Stimulated activated CD4-positive, alpha-beta T cell treated with anti-CD3 and anti-CD28 coated beads, Interleukin-4, amount 100 ng/mL, for 4 hours (primary cell): ENCODE data around the gene ALPP.
"Not testable (repeated sequence)": the region's sequence is repeated elsewhere in the genome, so short reads cannot be mapped to it uniquely, and the experiment has no call there.

Source experiments
- DNase-seq, 2 experiments: peaks; one replicate each; pipeline ENCODE4 v3.0.0-alpha.2; 2020

ALPP gene

DNA sequence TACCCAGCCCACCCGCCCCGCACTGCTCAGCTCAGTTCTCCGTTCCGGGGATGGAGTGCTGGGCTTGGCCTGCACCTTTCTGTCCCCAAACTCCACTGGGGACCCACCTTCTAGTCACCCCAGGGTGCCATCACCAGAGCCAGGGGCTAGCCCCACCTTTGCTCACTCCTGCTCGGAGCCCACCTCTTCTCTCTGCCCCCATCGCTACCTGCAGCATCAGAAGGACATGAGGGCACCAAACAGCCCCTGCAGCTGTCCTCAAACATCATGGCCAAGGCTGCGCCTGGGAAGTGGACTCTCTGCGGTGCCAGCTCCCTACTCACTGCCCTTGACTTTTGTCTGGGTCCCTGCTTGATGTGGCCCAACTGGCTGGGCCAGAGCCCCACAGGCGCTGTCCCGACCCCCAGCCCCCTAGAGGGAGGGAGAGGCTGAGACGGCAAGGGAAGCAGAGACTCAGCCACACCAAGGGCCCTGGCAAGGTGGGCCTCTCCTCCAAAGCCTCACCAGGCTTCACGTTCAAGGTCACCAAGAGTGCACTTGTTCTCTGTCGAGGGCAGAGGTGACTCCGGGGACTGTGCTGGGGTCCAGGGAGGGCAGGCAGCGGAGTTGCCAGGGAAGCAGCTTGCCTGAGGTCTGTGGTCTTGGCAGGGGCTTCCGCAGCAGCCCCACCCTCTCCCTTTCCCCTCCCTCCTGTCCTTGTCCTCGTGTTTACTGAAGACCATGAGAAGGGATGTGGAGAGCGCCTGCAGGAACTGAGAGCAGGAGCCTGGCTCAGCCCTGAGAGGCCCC, 13.6 kb upstream of the ALPP start:
- not testable (repeated sequence) for DNase-seq

DNA sequence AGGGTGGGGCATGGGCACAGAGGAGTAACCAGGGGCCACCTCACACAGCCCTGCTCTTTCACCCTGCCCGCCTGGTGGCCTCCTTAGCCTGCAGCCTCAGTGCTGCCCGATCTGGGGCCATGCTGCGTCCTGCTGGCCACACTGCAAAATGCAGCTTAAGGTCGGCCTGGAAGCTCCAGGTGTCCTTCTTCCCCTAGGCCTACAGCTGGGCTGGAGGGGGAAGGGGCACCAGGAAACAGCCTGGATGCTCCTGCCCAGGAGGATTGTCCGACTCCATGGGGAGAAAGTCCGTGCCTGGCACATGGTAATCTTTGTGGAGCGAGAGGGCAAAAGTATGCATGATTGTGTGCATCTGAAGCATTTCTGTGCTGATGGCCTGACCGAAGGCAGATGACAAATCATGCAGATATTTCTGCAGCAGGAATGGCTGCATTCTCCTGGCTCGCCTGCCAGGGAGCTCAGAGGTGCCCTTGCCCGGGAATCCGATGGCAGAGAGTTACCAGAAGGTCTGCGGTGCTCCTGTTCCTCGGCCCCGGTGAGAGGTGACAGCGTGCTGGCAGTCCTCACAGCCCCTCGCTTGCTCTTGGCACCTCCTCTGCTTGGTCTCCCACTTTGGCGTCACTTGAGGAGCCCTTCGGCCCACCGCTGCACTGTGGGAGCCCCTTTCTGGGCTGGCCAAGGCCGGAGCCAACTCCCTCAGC, 12.8 kb upstream of the ALPP start:
- DNase-seq, result no peak

DNA sequence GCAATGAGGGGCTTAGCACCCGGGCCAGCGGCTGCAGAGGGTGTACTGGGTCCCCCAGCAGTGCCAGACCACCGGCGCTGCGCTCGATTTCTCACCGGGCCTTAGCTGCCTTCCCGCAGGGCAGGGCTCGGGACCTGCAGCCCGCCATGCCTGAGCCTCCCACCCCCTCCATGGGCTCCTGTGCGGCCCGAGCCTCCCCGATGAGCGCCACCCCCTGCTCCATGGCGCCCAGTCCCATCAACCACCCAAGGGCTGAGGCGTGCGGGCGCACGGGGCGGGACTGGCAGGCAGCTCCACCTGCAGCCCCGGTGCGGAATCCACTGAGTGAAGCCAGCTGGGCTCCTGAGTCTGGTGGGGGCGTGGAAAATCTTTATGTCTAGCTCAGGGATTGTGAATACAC, 12.1 kb upstream of the ALPP start:
- DNase-seq, result not testable (repeated sequence)

DNA sequence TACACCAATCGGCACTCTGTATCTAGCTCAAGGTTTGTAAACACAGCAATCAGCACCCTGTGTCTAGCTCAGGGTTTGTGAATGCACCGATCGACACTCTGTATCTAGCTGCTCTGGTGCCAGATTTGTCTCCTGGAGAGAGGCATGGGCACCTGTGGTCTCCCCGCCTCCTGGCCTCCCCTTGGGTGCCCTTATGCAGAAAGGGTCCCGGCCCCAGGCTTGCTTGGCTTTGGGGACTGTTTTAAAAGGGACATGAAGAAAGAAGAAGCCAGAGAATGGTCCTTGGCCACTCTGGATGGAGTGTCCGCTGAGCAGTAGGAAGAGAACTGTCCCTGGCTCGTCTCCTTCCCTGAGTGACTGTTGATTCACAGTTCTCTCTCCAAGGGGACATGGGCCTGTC, 11.5 kb upstream of the ALPP start:
- DNase-seq, result no peak

DNA sequence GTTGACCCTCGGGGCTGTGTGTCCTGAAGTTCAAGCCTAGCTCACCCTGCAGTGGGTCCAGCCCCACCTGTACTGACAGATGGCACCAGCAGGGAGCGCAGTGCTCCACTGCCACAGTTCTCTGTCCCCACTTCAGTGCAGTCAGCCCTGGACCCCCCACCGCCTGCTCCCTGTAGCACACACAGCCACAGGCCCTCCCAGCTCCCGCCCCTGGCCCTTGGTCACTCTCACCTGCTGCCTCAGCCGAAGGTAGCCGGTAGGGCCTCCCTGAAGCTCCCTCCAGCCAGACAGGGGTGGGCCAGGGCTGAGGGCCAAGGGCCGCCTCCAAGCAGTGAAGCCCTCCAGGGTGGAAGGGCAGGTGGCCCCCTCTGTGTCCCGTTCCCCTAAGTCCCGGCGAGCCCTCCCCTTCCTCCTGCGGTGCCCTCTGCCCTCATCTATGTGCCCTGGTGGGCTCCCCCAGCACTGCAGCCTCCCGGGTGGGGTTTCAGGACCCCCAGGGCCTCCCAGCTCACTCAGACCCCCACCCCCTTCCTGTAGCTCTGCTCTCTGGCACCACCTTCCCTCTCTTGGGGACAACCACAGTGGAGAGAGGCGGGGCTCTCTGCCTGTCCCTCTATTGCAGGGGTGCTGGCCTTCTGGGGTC, 10.8 kb upstream of the ALPP start:
- DNase-seq, result no peak

- no peak for DNase-seq
Observed at GRCh38 chr2:232368311-232368731, 10.2 kb upstream of the ALPP start.

- no peak for DNase-seq
Observed at GRCh38 chr2:232369126-232369951, 9.2 kb upstream of the ALPP start.

DNA sequence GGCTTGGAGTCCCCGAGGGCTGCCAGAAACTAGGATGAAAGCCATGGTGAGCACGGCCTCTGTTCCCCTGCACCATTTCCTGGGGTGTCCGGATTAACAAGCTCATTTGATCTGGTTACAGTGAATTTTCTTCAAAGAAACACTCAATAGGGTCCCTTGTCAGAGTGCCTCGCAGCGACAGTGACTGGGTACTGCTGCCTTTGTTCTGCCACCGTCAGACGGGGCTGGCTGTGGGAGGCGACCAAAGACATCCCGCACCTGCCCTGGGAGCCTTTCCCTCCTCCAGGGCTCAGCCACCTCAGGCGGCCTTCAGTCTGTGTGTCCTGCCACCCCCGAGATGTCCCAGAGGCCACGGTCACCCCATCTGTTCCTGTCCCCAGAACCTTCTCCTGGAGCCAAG, 8.5 kb upstream of the ALPP start:
- DNase-seq, result not testable (repeated sequence)

DNA sequence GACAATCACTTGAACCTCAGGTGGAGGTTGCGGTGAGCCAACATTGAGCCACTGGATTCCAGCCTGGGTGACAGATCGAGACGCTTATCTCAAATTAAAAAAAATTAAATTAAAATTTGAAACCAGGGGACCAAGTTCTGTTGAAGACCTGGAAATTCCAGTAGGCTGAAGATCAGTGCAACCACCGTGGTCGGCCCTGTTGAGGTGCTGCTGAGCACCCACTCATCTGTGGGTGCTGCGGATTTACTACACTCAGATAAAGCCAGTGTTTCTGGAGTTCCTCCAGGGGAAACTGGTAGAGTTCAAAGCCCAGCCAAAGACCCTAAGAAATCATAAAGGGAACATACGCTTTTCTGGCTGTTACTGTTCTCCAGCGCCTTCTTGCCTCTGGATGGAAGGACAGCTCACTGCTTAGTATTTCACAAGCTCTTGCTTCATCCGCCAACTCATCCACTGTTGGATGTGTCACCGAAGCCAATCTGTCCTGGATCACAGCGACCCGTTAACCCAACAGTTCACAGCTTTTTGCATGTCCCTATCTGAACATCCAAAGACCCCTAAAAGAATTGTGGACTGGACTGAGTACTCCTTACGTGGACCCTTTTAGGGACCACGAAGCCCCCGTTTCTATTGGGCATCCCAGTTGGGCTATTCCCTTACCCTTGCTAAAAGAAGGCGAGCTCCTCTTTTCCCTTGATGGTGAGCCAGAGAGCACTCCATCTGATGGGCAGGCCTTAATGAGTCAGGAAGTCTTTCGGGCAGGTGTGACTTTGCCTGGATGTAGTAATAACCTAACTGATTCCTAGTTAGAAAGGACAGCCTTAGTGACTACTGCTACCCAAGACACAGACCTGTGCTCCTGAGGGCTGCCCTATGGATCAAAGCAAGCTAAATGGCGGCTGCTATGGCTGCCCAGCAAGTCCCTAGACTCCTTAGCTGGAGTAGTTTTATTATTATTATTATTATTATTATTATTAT, 6.0 kb upstream of the ALPP start:
- no peak for DNase-seq

DNA sequence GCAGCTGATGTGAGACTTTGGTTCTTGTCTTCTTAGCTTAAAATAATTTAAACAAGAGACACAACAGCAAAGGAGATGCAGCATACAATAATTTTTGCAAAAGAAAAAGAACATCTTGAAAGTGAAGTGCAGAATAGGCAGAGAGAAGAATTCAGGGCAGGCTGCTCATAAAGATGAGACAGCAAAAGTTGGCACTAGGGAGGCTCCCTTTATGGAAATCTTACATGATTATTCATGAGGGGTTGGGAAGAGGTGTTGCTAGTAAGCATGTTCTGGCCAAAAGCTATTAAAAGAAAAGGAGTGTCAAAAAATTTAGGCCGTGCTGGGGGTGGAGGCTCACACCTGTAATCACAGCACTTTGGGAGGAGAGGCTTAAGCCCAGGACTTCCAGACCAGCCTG, 4.2 kb upstream of the ALPP start:
- no peak for DNase-seq

- DNase-seq, result no peak
Observed at GRCh38 chr2:232375164-232375563, 3.4 kb upstream of the ALPP start.

DNA sequence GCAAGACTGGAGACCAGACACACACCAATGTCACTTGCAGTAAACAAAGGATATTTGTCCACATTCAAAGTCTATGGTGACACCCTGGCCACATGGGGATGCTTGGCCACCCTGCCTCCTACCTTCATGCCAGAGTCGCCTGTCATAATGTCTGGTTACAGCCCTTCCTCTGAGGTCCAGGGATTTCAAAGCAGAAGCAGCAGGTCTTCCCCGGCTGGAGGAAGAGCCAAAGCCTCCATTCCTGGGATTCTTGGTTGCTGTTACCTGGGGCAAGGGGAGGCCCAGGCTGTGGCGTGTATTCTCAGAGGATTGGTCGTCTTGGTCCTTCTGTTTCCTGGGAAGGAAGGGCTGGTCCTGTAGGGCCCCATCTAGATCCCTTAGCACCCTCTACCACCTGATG, 2.3 kb upstream of the ALPP start:
- DNase-seq, result no peak

DNA sequence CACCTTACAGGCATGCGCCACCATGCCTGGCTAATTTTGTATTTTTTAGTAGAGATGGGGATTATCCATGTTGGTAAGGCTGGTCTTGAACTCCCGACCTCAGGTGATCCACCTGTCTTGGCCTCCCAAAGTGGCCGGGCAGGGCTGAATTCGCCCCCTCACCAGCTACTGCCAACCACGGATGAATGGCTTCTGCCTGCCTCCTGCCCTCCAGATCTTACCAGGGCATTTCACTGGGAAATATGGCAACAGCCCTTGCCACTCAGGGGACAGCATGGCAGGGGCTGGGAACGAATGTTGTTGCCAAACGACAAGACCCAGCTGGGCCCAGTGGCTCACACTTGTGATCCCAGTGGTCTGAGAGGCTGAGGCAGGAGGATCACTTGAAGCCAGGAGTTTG, 1.8 kb upstream of the ALPP start:
- DNase-seq, result no peak

DNA sequence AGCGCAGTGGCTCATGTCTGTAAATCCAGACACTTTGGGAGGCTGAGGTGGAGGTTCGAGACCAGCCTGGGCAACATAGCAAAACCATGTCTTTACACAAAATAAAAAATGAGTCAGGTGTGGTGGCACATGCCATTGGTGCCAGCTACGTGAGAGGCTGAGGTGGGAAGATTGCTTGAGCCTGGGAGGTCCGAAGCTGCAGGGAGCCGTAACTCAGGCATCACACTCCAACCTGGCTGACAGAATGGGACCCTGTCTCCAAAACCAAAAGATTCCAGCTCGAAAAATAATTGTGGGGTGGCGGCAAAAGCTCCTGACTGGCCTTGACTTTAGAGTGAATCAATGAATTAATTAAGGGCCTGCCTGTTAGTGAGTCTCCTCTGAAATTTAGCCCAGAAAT, 1.2 kb upstream of the ALPP start:
- DNase-seq, result no peak

DNA sequence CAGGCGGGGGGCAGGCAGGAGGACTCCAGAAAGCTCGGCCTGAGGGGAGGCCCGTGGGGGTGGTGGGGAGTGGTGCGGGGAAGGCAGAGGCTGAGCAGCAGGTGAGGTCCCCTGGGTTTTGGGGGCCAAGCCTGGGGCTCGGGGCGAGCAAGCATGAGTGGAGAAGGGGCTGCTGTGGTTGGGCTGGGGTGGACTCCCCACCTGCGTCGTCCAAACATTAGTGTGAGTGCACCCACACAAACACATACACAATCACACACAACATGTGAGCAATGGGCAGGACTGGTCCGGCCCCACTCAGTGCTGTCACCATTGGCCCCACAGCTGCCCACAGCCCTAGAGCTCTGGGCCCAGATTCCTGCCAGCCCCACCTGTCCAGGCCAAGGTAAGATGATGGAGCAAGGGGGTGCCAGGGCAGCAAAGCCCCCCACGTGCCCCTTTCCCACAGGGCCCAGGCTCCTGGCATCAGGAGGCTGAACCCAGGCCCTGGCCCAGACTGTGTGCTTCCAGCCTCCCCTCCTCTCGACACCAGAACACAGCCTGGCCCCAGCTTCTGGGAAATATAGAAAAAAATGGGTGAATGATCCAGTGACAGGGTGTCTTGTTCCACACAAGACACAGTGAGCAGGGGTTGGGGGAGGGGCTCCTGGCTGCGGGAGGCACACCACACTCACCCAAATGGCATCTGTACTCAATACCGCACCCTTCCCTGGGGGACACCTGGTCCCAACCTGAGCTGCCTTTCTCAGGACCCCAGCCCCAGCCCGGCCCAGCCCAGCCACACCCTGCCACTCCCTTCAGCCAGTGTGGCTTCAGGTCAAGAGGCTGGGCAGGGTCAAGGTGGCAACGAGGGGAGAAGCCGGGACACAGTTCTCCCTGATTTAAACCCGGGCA, 463 bp upstream of the ALPP start:
- no peak for DNase-seq

DNA sequence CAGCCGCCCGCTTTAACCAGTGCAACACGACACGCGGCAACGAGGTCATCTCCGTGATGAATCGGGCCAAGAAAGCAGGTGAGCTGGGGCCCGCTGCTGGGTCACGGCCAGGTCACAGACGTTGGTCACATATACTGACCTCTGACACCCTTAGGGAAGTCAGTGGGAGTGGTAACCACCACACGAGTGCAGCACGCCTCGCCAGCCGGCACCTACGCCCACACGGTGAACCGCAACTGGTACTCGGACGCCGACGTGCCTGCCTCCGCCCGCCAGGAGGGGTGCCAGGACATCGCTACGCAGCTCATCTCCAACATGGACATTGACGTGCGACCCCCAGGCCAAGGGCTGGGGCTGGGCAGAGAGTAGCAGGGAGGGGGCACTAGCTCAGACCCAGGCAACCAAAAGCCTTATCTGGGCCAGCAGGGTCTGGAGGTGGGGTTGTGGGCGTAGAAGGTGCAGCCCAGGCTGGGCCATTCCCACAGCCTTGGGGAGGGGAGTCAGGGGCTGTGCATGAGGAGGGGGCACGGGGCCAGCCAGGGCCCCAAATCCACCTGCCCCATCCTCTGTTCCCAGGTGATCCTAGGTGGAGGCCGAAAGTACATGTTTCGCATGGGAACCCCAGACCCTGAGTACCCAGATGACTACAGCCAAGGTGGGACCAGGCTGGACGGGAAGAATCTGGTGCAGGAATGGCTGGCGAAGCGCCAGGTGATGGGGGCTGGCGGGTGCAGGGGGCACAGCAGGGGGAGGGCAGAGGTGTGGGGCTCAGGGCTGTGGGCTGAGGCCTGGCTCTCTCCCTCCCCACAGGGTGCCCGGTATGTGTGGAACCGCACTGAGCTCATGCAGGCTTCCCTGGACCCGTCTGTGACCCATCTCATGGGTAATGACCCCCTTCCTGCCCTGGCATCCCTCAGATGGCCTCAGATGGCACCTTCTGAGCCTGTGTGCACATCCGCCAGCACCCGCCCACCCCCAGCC, 1.3 kb downstream of the ALPP start:
- DNase-seq, result not testable (repeated sequence)

GRCh38 chr2:232381204-232382031, 2.9 kb downstream of the ALPP start:
- DNase-seq, result not testable (repeated sequence)
